Activated gamma-delta T cell treated with anti-CD3 and anti-CD28 coated beads, Interleukin-2, amount 50 U/mL, for 16 hours (primary cell): ENCODE results near the gene KRTAP12-1.
"Not testable (repeated sequence)": the region's sequence is repeated elsewhere in the genome, so short reads cannot be mapped to it uniquely, and the experiment has no call there.

Experiments
- DNase-seq: peaks from one replicate; pipeline ENCODE4 v3.0.0-alpha.2; 2020; ENCODE audit warnings: low read depth

Gene KRTAP12-1

DNA sequence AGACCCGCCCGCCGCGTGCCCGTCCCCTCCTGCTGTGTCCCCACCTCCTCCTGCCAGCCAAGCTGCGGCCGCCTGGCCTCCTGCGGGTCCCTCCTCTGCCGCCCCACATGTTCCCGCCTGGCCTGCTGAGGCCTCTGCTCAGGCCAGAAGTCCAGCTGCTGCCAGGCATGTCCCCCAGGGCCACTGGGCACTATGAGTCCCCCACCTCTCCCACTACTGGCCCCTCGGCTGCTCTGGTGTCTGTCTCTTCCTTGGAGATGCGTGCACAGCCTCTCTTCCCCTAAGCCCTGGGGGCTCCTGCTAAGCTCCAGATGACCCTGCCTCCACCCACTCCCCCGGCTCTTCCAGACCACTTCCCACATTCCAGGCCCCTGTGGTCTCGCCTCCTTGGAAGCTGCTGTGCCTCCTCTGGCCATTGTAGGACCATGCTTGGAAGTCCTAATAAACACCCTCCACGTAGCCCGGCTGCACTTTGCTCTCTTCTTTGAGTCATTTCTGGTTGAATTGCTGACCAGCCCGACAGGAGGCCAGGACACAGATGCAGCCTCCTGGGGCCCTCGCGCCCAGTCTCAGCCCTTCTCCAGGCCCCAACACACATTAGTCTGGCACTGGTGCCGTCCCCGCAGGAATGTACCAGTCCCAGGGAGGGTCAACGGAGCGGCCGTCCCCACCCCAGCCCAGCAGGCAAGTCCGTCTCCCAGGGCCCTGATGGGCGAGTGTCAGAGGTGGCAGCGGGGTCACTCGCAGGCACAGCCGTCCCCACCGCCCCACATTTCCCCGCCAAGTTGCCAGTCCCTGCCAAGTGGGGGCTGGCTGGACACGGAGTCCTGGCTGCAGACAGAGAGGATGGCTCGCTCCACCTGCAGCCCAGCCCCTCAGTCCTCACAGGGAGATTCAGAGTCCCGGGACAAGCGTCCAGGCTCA, 16.1 kb upstream of the KRTAP12-1 start:
- no peak for DNase-seq

DNA sequence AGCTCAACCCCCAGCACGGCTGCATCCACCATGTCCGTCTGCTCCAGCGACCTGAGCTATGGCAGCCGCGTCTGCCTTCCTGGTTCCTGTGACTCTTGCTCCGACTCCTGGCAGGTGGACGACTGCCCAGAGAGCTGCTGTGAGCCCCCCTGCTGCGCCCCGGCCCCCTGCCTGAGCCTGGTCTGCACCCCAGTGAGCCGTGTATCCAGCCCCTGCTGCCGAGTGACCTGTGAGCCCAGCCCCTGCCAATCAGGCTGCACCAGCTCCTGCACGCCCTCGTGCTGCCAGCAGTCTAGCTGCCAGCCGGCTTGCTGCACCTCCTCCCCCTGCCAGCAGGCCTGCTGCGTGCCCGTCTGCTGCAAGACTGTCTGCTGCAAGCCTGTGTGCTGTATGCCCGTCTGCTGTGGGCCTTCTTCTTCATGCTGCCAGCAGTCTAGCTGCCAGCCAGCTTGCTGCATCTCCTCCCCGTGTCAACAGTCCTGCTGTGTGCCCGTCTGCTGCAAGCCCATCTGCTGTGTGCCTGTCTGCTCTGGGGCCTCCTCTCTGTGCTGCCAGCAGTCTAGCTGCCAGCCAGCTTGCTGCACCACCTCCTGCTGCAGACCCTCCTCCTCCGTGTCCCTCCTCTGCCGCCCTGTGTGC, 15.3 kb upstream of the KRTAP12-1 start, which contains the start of gene KRTAP10-12:
Gene KRTAP10-12, plus strand, starts transcription at position 1 of the 639 bp plus-strand sequence. Its CDS starts 30 bp downstream, at position 31.
- DNase-seq = not testable (repeated sequence)

DNA sequence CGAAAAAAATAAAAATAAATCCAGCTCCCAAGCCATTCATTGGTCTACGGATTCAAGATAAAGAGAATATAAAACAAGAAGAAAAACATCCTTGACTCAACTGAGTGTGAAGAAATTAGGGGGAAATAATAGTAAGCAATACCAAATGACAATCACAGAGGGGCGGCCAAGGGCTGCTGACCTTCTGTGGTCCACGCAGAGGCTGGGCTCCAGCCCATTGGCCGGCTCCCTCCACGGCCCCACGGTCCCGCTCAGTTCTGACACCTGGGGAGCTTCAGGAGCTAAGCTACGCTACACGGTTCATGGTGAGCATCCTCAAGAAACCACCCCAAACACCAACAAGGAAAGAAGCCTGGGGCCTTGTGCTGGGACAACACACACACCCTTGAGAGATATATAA, 14.6 kb upstream of the KRTAP12-1 start:
- DNase-seq = no peak

DNA sequence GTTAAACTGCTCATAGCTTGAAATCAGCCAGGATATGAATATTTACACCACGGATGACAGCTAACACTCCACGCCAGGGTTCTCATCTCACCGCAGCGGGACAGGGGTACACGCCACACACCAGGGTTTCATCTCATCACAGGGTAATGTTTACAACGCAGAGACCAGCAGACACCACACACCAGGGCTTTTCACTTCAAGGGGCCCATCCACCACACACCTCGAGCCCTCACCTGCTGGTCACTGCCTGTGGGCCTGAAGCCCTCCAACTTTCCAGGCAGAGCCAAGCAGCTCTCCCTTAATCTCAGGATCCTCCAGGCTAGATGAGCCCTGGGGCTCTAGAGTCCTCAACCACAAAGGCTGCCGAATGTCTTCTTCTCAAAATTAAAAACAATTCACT, 13.7 kb upstream of the KRTAP12-1 start:
- DNase-seq = no peak

DNA sequence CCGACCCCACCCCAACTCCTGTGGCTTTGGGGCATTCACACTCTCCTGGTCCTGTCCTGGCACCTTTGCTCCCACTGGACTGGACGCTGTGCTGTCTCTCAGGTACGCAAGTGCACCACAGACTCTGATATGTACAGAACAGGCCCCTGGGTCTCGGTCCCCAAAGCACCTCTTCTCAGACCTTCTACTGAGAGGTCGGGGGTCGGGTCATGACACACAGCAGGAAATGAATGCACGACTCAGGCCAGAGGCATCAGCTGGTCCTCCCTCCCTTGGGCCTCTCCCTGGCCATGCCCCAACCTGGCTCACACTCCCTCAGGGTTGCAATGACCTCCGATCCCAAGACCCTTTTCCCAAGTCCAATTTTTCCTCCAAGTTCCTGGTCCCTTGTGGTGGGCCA, 13.2 kb upstream of the KRTAP12-1 start:
- DNase-seq = no peak

DNA sequence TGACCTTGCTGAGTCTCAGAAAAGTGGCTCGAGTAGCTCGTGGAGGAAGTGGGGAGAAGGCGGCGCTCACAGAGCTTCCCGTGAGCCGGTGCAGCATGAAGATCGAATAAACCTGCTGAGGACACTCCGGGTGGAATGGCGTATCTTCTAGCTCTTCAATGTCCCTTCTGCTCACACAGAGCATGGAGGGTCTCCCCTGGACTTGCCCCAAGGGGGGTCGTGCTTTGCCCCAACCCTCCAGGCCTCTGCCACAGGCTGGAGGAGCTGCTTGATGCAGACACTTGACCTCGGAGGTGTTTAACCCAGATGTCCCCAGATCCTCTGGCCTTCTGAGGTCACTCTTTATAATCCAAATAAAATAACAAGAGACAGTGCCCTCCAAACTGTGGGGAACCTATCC, 12.8 kb upstream of the KRTAP12-1 start:
- no peak for DNase-seq

DNA sequence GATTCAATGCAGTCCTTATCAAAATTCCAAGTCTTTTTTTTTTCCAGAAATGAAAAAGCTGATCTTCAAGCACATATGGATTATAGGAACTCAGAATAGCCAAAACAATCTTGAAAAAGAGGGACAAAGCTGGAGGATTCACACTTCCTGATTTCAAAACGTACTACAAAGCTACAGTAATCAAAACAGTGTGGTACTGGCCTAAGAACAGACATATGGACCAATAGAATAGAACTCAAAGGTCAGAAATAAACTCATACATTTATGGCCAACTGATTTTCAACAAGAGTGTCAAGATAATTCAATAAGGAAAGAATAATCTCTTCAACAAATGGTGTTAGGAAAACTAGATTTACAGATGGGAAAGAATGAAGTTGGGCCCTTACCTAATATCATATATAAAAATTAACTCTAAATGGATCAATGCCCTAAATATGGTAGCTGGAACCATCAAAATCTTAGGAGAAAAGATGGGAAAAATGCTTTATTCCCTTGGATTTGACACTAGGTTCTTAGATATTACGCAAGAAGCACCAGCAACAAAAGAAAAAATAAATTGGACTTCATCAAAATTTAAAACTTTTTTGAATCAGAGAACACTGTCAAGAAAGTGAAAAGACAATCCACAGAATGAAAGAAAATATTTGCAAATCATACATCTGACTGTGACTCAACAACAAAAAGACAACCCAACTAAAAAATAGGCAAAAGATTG, 11.0 kb upstream of the KRTAP12-1 start:
- no peak for DNase-seq

DNA sequence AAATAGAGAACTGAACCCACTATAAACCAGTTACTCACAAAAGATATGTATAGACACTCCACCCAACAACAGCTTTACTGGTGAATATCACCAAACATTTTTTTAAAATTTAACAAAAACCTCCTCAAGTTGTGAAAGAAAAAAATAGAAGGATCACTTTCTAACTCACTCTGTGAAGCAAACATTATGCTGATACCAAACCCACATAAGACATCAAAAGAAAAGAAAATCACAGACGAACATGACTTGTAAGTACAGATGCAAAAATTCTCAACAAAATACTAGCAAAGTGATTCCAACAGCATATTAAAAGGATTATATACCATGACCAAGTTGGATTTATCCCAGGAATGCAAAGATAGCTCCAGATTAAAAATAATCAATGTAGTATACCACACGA, 9.7 kb upstream of the KRTAP12-1 start:
- no peak for DNase-seq

DNA sequence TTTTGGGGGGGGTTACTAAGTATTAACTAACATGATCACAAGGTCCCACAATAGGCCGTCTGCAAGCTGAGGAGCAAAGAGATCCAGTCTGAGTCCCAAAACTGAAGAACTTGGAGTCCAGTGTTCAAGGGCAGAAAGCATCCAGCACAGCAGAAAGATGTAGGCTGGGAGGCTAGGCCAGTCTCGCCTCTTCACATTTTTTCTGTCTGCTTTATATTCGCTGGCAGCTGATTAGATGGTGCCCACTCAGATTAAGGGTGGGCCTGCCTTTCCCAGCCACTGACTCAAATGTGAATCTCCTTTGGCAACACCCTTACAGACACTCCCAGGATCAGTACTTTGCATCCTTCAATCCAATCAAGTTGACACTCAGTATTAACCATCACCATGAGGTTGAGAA, 7.8 kb upstream of the KRTAP12-1 start:
- DNase-seq = not testable (repeated sequence)

DNA sequence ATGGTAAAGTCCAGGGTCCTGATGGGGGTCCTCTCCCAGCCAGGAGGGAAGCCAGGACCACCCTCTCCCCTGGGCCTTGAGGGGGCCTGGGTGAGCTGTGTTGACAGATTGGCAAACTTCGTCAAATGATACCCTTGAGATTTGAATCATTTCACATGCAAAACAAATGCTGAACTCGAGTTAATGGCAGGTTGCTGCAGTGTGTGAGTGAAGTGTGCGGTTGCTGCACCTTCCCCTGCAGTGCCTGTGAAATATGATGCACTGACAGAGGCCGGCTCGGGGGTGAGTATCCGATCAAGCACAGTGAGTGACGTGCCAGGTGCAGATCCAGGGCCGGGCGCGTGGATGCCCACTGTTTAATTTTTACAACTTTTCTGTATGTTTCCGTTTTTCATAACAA, 5.7 kb upstream of the KRTAP12-1 start:
- no peak for DNase-seq

DNA sequence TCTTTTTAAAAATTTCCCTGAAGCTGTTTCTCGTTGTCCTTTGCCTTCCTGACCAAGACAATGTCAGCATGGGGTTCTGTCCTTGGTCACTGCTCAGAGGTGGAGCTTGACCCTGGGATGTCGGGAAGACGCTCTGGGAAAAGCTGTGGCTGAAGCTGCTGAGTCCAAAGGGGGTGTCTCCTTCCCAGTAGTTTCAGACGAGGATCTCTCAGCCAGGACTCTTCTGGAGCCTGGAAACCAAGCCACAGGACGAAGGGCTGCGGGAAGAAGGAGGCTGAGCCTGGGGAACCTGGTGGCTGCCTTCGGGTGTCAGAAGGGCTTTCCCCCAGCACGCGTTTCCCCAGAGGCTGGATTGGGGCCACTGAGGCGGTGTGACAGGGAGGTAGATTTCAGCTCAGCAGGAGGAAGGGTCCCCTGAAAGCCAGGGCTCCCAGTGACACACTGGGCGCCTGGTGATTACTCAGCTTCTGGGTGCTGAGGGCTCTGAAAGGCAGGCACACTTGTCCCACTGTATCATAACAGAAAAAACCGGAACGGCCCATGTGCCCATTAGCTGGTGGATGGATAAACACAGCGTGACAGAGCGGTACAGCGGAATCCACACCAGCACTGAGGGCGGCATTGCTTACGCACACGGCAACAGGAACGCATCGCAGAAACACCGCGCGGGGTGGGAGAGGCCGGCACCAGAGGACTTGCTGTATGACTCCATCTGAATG, 5.0 kb upstream of the KRTAP12-1 start:
- no peak for DNase-seq

DNA sequence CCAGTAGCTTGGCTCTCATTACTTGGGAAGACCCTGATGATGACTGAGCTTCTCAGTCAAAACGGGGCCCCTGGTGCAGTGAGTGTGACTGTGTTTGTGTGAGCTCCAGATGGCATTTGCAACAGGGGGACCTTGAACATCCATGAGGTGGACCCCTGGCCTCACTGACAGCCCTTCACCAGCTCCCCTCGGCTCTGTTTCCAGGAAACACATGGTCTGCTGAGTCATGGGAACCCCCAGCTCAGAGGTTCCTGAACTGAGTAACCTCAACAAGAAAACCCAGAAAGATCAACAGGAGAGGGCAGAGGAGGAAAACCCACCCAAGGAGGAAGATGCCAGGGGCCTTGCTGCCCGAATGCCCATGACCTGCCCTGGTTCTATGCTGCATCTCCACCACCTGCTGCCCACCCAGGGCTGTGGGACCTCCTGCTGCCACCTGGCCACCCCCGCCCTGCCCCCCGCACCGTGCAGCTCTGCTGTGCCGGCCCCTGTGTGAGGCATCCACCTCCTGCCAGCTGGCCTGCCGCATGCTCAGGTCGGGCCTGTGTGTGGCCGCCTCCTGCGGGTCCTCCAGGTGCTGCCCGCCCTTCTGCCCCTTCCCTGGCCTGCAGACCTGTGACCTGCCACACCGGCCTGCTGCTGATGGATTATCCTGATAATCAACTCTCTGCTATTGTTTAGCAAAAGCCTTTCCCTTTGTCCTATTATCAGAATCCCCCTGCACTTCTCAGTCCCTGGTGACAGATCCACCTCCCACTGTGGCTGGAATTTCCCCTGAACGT, 4.2 kb upstream of the KRTAP12-1 start:
- no peak for DNase-seq

DNA sequence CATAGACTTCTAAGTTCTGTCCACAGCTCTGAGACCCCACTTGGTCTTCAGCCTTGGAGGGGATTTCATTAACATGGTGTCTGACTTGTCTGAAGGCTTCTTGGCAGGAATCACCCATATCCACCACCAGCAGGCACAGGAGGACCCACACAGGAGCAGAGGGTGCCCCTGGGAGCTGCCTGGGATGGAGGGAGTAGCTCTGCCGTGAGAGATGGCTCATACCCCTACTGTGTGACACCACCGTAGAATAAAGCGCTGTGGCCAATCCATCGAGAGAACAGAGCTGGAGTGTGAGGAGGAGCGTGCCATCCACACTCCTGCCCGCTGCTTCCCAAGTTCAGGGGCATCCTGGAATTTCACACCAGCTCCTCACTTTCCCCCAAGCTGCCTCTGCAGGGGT, 3.1 kb upstream of the KRTAP12-1 start:
- DNase-seq = not testable (repeated sequence)

DNA sequence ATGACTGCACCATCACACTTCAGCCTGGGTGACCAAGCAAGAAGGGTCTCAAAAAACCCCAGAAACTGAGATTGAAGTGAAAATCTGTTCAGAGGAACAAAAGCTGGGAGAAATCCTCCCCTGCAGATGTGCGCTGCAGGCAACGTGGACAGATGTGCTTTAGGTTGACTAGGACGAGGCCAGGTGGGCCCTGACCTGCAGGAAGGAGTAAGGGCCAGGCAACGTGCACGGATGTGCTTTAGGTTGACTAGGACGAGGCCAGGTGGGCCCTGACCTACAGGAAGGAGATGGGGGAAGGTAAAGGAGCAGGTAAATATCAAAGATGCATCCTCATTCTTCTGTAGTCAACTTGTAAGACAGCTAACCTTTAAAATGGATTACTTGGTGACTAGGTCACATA, 2.5 kb upstream of the KRTAP12-1 start:
- DNase-seq = no peak

DNA sequence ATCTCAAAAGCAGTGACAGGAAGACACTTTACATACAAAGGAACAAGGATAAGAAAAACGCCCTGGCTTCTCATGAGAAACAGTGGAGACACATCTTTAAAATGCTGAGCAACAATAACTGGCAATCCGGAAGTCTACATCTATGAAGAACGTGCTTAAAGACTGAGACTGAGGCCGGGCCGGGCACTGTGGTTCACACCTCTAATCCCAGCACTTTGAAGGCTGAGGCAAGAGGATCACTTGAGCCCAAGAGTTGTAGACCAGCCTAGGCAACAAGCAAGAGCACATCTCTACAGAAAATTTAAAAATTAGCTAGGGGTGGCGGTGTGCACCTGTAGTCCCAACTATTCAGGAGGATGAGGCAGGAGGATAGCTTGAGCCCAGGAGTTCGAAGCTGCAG, 2.1 kb upstream of the KRTAP12-1 start:
- DNase-seq = no peak

DNA sequence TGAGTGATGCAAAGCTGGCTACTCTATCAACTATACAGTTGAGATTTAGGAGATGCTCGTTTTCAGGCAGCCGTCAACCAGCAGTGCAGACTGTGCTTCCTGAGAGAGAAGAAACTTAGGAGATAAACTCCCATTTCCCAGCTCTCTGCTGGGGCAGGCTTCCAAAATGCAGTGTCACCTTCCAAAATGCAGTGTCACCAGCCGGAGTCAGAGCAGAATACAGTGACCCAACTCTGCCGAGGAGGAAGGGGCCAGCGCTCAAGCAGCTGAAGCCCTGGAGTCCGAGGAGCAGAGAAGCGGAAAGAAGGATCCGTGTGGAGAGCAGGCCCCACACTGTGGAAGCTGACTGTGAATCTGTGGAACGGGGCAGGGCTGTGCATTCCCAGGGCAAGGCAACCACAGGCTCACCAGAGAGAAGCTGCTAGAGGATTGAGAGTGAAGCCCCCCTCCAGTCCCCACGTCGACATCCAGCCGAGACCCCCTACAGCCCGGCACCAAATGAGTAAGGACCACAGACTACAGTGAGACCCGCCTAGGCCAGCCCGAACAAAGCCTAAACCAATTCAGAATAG, 703 bp upstream of the KRTAP12-1 start:
- no peak for DNase-seq

DNA sequence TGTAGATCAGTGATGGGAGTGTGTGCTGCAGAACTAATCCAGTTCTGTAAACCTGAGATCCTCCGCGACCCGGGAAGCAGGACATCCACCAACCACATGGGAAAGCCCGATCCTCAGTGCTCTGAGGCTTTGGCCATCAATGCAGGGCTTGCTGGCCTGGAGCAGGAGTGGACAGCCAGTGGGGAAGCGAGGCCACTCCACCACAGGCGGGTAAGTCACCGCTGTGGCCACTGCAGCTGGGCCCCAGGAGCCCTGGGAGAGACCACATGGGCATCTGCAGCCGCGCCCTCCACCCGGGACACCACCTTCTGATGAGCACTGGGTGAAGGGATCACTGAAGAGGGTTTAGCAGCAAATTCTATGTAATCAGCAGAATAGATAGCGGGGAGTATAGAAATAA, 811 bp downstream of the KRTAP12-1 start:
- DNase-seq = no peak

DNA sequence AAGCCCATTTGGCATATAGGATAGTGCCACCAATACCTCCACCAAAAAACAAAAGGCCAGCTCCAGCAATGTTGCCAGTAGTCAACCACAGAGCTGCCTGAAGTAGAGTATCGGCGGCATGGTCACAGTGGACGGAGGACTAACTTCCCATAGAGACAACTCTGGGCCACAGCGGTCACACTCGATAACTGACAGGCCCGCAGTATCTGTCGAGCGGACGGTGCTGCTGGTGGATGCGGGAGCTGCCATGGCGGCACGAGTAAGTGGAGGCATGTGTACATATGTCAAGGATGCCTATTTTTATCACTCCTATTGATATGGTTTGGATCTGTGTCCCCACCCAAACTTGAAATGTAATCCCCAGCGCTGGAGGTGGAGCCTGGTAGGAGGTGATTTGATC, 4.1 kb downstream of the KRTAP12-1 start:
- DNase-seq = no peak

DNA sequence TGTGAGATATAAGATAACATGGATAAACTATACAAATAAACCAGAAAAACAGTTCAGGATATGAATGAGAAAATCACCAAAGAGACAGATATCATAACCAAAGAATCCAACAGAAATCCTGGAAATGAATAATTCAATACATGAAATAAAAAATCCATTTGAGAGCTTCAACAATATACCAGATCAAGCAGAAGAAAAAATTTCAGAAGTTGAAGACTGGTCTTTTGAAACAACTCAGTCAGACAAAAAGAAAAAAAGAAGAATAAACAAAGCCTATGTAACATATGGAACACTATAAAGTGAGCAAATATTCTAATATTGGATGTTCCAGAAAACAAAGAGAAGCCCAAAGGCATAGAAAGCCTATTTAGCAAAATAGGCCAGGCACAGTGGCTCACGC, 10.1 kb downstream of the KRTAP12-1 start:
- no peak for DNase-seq

DNA sequence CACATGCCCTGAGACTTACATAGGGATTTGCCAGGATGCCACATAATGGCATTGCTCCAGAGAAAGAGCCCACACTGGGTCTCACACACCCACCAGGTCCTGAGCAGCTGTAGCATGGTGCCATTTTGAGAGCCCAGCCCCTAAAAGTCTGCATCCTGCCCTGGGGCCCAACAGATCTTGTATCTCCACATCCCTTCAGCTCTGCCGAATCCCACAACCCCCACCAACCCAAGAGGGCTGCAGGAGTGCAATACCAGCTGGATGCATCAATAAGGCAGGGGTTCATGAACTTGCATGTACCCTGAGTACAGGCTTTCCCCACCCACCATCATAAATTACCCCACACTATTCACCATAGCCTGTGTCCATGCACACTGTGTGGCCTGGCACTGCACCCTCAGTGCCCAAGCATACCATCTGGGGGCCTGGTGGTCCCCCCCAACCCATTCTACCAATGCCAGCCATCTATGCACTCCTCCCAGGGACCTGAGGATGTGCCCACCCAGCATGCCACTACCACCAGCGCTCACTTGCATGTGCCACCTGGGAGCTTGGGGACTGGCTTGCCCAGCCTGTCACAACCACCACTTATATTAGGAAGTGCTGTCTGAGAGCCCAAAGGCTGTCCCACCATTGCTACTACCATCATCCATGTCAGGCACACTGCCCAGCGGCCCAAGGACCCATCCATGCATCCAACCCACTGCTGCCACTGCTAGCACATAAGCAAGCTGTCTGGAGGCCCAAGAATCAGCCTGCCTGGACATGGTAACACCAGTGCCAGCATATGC, 11.1 kb downstream of the KRTAP12-1 start:
- DNase-seq = no peak
